Cardiac muscle cell (in vitro differentiated cells and primary cell): ENCODE data around the gene ARHGAP30. TPM values are rescaled to one million over a fixed set of nuclear protein-coding genes. Genes with fewer than 3 reads are reported as not detected.
"Not testable (repeated sequence)": the region's sequence is repeated elsewhere in the genome, so short reads cannot be mapped to it uniquely, and the experiment has no call there.

Source experiments
- DNase-seq, 2 donors: peaks; one replicate each; pipeline versions ENCODE4 v3.0.0 to v3.0.0-alpha.2; 2010 to 2017; ENCODE audit warnings: low read depth in 1 of 2, low spot score in 1 of 2
- H3K27ac ChIP-seq: fragments of 200-600 bp; sonication (generic); 2 replicates; pipeline ENCODE4 v1.5.1; 2016
- H3K27me3 ChIP-seq: fragments of 200-600 bp; sonication (generic); 2 replicates; pipeline ENCODE4 v1.6.0; 2016; ENCODE audit warnings: control low read depth
- H3K36me3 ChIP-seq: fragments of 200-600 bp; sonication (generic); 2 replicates; pipeline ENCODE4 v1.5.1; 2016; ENCODE audit warnings: control low read depth
- H3K4me1 ChIP-seq: fragments of 200-600 bp; sonication (generic); 2 replicates; pipeline ENCODE4 v1.8.1; 2017; ENCODE audit warnings: low read depth, mild to moderate bottlenecking, mixed run types
- H3K4me3 ChIP-seq: fragments of 200-600 bp; sonication (generic); 2 replicates; pipeline ENCODE4 v1.5.1; 2016; ENCODE audit warnings: mild to moderate bottlenecking
- H3K9me3 ChIP-seq: fragments of 200-600 bp; sonication (generic); 2 replicates; pipeline ENCODE4 v1.5.1; 2017; ENCODE audit warnings: low read depth, mild to moderate bottlenecking, control low read depth
- CTCF ChIP-seq: IDR thresholded peaks from 2 replicates; pipeline ENCODE4 v1.5.1; 2012; ENCODE audit warnings: low read depth, mild to moderate bottlenecking, low read length
- polyA plus RNA-seq: library from polyadenylated mRNA; unstranded; fragments of >200 nt; fragmentation: Nextera tagmentation; extraction: Ambion mirVana; gene quantifications from 2 replicates; pipeline ENCODE4 v1.2.1, GENCODE V29; 2016
- total RNA-seq: library from RNA; depleted of rRNA; stranded (reverse); fragments of >200 nt; gene quantifications from 2 replicates; pipeline ENCODE4 v1.2.3, GENCODE V29; 2016

The ARHGAP30 gene
- total and polyA plus RNA-seq, 2 experiments from 2014 or later = 1.9 TPM; not detected in 1

DNA sequence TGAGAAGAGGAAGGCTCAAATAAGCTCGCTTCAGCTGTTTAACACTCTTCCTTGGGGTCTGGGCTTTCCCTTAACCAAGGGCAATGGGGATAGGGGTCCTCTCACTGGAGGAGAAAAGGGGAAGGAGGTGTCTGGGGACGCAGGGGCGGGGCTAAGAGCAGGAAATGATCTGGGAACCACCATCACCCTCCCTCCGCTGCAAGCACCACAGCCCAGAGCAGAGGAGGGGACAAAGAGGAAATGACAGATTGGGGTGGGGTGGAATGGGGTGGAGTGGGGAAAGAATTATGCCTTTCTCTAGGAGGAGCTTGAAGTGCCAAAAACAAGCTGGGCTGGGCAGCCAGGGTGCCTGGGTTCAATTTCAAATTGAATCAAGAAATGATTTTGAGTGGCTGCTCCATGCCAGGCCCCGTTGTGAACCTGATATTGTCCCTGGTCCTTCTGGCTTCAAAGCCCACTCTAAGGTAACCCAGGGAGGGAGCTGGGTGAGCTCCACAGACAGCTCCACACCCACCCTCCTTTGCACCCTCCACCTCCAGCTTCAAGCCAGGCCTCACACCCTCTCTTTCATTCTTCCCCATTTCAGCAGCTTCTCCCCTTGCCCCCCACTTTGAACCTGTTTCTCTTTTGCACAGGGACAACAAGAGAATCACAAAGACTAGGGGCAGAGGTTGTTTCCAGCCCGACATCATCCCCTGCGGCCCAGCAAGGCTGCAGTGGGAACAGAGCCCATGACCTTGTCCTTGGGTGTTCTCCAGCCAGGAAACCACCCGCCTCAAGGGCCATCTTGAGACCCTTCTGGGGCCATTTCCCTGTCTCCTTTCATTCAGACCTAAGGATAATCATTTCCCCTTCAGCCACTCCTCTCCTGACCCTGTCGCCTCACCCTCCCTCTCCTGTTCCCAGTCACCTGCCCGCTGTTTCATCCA lies 1.1 kb downstream of the ARHGAP30 start:
- H3K4me1 ChIP-seq = no peaks in the 10 kb centered on the region
- DNase-seq = no peak
- TF ChIP-seq CTCF = no peak
- no peak overlapping the region for H3K4me3 ChIP-seq
- H3K27ac ChIP-seq = no peak overlapping the region
- H3K36me3 ChIP-seq = no peaks in the 10 kb centered on the region
- no peaks in the 10 kb centered on the region for H3K9me3 ChIP-seq
- H3K27me3 ChIP-seq = no peaks in the 10 kb centered on the region

GRCh38 chr1:161066694-161067093 lies 3.0 kb downstream of the ARHGAP30 start:
- Histone ChIP-seq H3K36me3 (no peaks in the 10 kb centered on the region), H3K4me3 (no peak overlapping the region), H3K4me1 (no peaks in the 10 kb centered on the region), H3K9me3 (no peaks in the 10 kb centered on the region), H3K27ac (no peak overlapping the region), H3K27me3 (no peaks in the 10 kb centered on the region)
- no peak for TF ChIP-seq CTCF
- no peak for DNase-seq

DNA sequence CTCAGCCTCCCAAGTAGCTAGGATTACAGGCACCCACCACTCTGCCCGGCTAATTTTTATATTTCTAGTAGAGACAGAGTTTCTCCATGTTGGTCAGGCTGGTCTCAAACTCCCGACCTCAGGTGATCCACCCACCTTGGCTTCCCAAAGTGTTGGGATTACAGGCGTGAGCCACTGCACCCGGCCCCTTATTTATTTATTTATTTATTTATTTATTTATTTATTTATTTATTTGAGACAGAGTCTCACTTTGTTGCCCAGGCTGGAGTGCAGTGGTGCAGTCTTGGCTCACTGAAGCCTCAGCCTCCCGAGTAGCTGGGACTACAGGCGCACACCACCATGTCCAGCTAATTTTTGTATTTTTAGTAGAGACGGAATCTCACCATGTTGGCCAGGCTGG lies 4.0 kb downstream of the ARHGAP30 start:
- not testable (repeated sequence) for H3K9me3 ChIP-seq, H3K4me1 ChIP-seq, H3K4me3 ChIP-seq, H3K36me3 ChIP-seq, DNase-seq, H3K27me3 ChIP-seq, H3K27ac ChIP-seq

- H3K27me3 ChIP-seq, H3K4me3 ChIP-seq, H3K36me3 ChIP-seq, DNase-seq, H3K9me3 ChIP-seq, H3K27ac ChIP-seq, H3K4me1 ChIP-seq: not testable (repeated sequence)
These were observed 5.8 kb downstream of the ARHGAP30 start for GRCh38 chr1:161063936-161064335.

DNA sequence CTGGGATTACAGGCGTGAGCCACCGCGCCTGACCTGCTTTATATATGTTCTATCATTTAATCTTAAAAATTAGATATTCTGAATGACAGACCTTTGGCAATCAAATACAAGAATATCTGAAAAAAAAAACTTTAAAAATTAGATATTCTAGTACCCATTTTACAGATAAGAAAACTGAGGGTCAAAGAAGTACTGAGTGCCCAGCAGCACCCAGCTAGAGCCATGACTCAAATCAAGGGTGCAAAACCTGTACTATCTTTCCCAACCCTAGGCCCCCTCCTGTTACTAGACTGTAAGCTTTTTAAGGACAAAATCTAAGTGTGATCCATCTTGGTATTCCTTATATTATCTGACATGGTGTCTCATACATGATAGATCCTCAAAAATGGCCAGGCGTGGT lies 8.3 kb downstream of the ARHGAP30 start:
- no peak for TF ChIP-seq CTCF
- Histone ChIP-seq H3K27ac (no peak overlapping the region), H3K36me3 (no peaks in the 10 kb centered on the region), H3K9me3 (no peaks in the 10 kb centered on the region), H3K27me3 (no peaks in the 10 kb centered on the region), H3K4me3 (no peak overlapping the region), H3K4me1 (no peaks in the 10 kb centered on the region)
- no peak for DNase-seq

GRCh38 chr1:161059293-161059692 lies 10.4 kb downstream of the ARHGAP30 start:
- DNase-seq = no peak
- H3K27me3 ChIP-seq = no peaks in the 10 kb centered on the region

More at GRCh38 chr1:161059293-161059692, 10.4 kb downstream of the ARHGAP30 start:
- no peak overlapping the region for H3K4me3 ChIP-seq
- no peaks in the 10 kb centered on the region for H3K36me3 ChIP-seq
- no peak overlapping the region for H3K27ac ChIP-seq
- H3K4me1 ChIP-seq = no peaks in the 10 kb centered on the region
- H3K9me3 ChIP-seq = no peaks in the 10 kb centered on the region
- no peak for TF ChIP-seq CTCF
